Naive thymus-derived CD8-positive, alpha-beta T cell (primary cell): Measurements from ENCODE around the gene ANKLE2. TPM values are rescaled to one million over a fixed set of nuclear protein-coding genes. Genes with fewer than 3 reads are reported as not detected.
"Not testable (repeated sequence)": the region's sequence is repeated elsewhere in the genome, so short reads cannot be mapped to it uniquely, and the experiment has no call there.

ENCODE experiments used
- ATAC-seq, 2 donors: fragments of 150-1000 bp; cut with Tn5 transposase in 1 of 2; sonication (Bioruptor Pico), chemical (Tn5 transposase) in 1 of 2; 1 replicate in 1 of 2; 2 replicates in 1 of 2; pipeline ENCODE4 v1.10.0; 2021; ENCODE audit warnings: mild to moderate bottlenecking in 2 of 2, moderate library complexity in 2 of 2
- POLR2A ChIA-PET: fragments of 350-600 bp; sonication (Branson Sonifier 250); formaldehyde crosslinking; loops from one replicate; lab custom pipeline; 2021; ENCODE audit warnings: antibody characterized with exemption; lab: Charles Lee
- DNase-seq, 10 donors: peaks; one replicate each; pipeline versions ENCODE4 v3.0.0 to v3.0.0-alpha.2; 2020 to 2022
- H3K27ac Mint-ChIP-seq, 10 donors: one replicate each; pipeline ENCODE4 v1.8.0; 2020 to 2022; ENCODE audit warnings: mild to moderate bottlenecking in 10 of 10, mixed read lengths in 10 of 10, moderate library complexity in 4 of 10, inconsistent platforms in 1 of 10
- H3K27me3 Mint-ChIP-seq, 5 donors: one replicate each; pipeline ENCODE4 v1.8.0; 2021 to 2022; ENCODE audit warnings: mixed read lengths in 5 of 5
- H3K36me3 Mint-ChIP-seq, 3 donors: one replicate each; pipeline ENCODE4 v1.8.0; 2020 to 2022; ENCODE audit warnings: mixed read lengths in 3 of 3, mild to moderate bottlenecking in 2 of 3, inconsistent platforms in 1 of 3
- H3K4me1 Mint-ChIP-seq, 4 donors: one replicate each; pipeline ENCODE4 v1.8.0; 2021 to 2022; ENCODE audit warnings: mixed read lengths in 4 of 4
- H3K4me3 Mint-ChIP-seq, 10 donors: one replicate each; pipeline ENCODE4 v1.8.0; 2020 to 2022; ENCODE audit warnings: mild to moderate bottlenecking in 10 of 10, mixed read lengths in 10 of 10, moderate library complexity in 6 of 10, inconsistent platforms in 1 of 10
- H3K9me3 Mint-ChIP-seq, 9 donors: one replicate each; pipeline ENCODE4 v1.8.0; 2020 to 2022; ENCODE audit warnings: mixed read lengths in 9 of 9, mild to moderate bottlenecking in 3 of 9, inconsistent platforms in 1 of 9, moderate library complexity in 1 of 9
- polyA plus RNA-seq, 3 donors: library from polyadenylated mRNA; unstranded; fragments of 300-500 nt; fragmentation: Illumina TruSeq; gene quantifications; one replicate each; pipeline ENCODE4 v1.2.3, GENCODE V29; 2021
- total RNA-seq, 8 experiments: library from RNA in 2 of 8; stranded (reverse) in 2 of 8; gene quantifications; one replicate each; pipeline ENCODE4 v1.2.3 and lab custom pipeline; 2021 to 2026

ANKLE2 gene
- total and polyA plus RNA-seq, 5 experiments from 2014 or later, result 17.8 to 107 (median 32.1) TPM

- not testable (repeated sequence) for DNase-seq, H3K9me3 Mint-ChIP-seq, H3K27me3 Mint-ChIP-seq, ATAC-seq
- Mint-ChIP-seq H3K4me3 (peak overlapping the region in 1 of 10 donors; percentile 36), H3K4me1 (peaks cover 16 to 45% (median 36%) of the 10 kb centered on the region in 4 donors), H3K27ac (peak overlapping the region in 4 of 10 donors; percentile 27 to 81 (median 67)), H3K36me3 (peaks cover 0 to 68% (median 23%) of the 10 kb centered on the region in 3 donors)
- POLR2A ChIA-PET, result interaction anchor here (1.1 kb wide), 1 partner anchor 42 kb away, joined by 3 read pairs; no protein-coding TSS in a partner anchor
These were observed 14.6 kb upstream of the ANKLE2 start for GRCh38 chr12:132776230-132776625.

- Mint-ChIP-seq H3K9me3 (no peaks in the 10 kb centered on the region), H3K36me3 (peaks cover 0 to 63% (median 21%) of the 10 kb centered on the region in 3 donors), H3K4me1 (peaks cover 18 to 49% (median 40%) of the 10 kb centered on the region in 4 donors), H3K27ac (peak overlapping the region in 4 of 10 donors; percentile 18 to 94 (median 66)), H3K27me3 (no peaks in the 10 kb centered on the region), H3K4me3 (peak overlapping the region in 1 of 10 donors; percentile 26)
- ATAC-seq (no peak), DNase-seq (no peak)
- POLR2A ChIA-PET, result interaction anchor here (1.1 to 3.1 kb wide), 2 partner anchors 14 to 43 kb away, joined by 3 to 16 read pairs; partner anchors contain the start of gene ANKLE2
These were observed 14.0 kb upstream of the ANKLE2 start for GRCh38 chr12:132775502-132776229.

- H3K4me1 Mint-ChIP-seq, result peaks cover 18 to 58% (median 47%) of the 10 kb centered on the region in 4 donors
- no peaks in the 10 kb centered on the region for H3K9me3 Mint-ChIP-seq
- DNase-seq, result no peak
- H3K36me3 Mint-ChIP-seq, result peaks cover 0 to 55% (median 14%) of the 10 kb centered on the region in 3 donors
- POLR2A ChIA-PET, result interaction anchor here (2.7 to 3.1 kb wide), 2 partner anchors 13 to 54 kb away, joined by 12 to 16 read pairs; partner anchors contain the start of genes ANKLE2 and GOLGA3
- ATAC-seq, result no peak
- H3K27ac Mint-ChIP-seq, result peak overlapping the region in 9 of 10 donors; percentile 35 to 94 (median 84)
- H3K27me3 Mint-ChIP-seq, result no peaks in the 10 kb centered on the region
- H3K4me3 Mint-ChIP-seq, result peak overlapping the region in 8 of 10 donors; percentile 22 to 76 (median 54)
These were observed 13.1 kb upstream of the ANKLE2 start for GRCh38 chr12:132774646-132775275.

GRCh38 chr12:132774159-132774558, 12.5 kb upstream of the ANKLE2 start:
- DNase-seq (no peak), ATAC-seq (no peak)
- no peaks in the 10 kb centered on the region for H3K9me3 Mint-ChIP-seq
- no peaks in the 10 kb centered on the region for H3K27me3 Mint-ChIP-seq
- peaks cover 20 to 64% (median 51%) of the 10 kb centered on the region in 4 donors for H3K4me1 Mint-ChIP-seq
- POLR2A ChIA-PET, result interaction anchor here (0.8 to 3.1 kb wide), 4 partner anchors 12 to 73 kb away, joined by 3 to 16 read pairs (median 8); partner anchors contain the start of genes ANKLE2 and GOLGA3
- peak overlapping the region; percentile 66 to 92 (median 80) for H3K27ac Mint-ChIP-seq
- H3K36me3 Mint-ChIP-seq, result peaks cover 0 to 49% (median 14%) of the 10 kb centered on the region in 3 donors
- peak overlapping the region in 7 of 10 donors; percentile 16 to 66 (median 56) for H3K4me3 Mint-ChIP-seq

- H3K4me1 Mint-ChIP-seq, result peaks cover 24 to 72% (median 58%) of the 10 kb centered on the region in 4 donors
- POLR2A ChIA-PET, result interaction anchor here (0.8 to 3.1 kb wide), 6 partner anchors 11 to 131 kb away, joined by 3 to 16 read pairs (median 6); partner anchors contain the start of genes ANKLE2 and GOLGA3
- no peaks in the 10 kb centered on the region for H3K27me3 Mint-ChIP-seq
- peak overlapping the region in 7 of 10 donors; percentile 23 to 66 (median 56) for H3K4me3 Mint-ChIP-seq
- ATAC-seq, result peak; percentile 53 to 75
- H3K9me3 Mint-ChIP-seq, result no peaks in the 10 kb centered on the region
- peaks cover 0 to 46% (median 14%) of the 10 kb centered on the region in 3 donors for H3K36me3 Mint-ChIP-seq
- peak overlapping the region in 9 of 10 donors; percentile 66 to 92 (median 84) for H3K27ac Mint-ChIP-seq
- peak in 7 of 10 donors; percentile 13 to 57 (median 37) for DNase-seq
These were observed 11.7 kb upstream of the ANKLE2 start for GRCh38 chr12:132773077-132773955.

GRCh38 chr12:132772606-132773005, 11.0 kb upstream of the ANKLE2 start:
- Mint-ChIP-seq H3K4me1 (peaks cover 30 to 79% (median 65%) of the 10 kb centered on the region in 4 donors), H3K27ac (peak overlapping the region in 7 of 10 donors; percentile 39 to 75 (median 65)), H3K27me3 (no peaks in the 10 kb centered on the region), H3K9me3 (no peaks in the 10 kb centered on the region), H3K4me3 (peak overlapping the region in 5 of 10 donors; percentile 12 to 56 (median 39)), H3K36me3 (peaks cover 0 to 40% (median 14%) of the 10 kb centered on the region in 3 donors)
- no peak for DNase-seq
- no peak for ATAC-seq
- POLR2A ChIA-PET, result interaction anchor here (0.8 to 3.1 kb wide), 4 partner anchors 11 to 132 kb away, joined by 3 to 16 read pairs (median 10); partner anchors contain the start of genes ANKLE2 and GOLGA3

GRCh38 chr12:132771126-132771838, 9.7 kb upstream of the ANKLE2 start:
- Mint-ChIP-seq H3K36me3 (peaks cover 0 to 28% (median 11%) of the 10 kb centered on the region in 3 donors), H3K27ac (peak overlapping the region; percentile 61 to 94 (median 86)), H3K4me1 (peaks cover 31 to 82% (median 71%) of the 10 kb centered on the region in 4 donors), H3K4me3 (peak overlapping the region; percentile 29 to 81 (median 68)), H3K27me3 (no peaks in the 10 kb centered on the region), H3K9me3 (no peaks in the 10 kb centered on the region)
- POLR2A ChIA-PET, result interaction anchor here (0.6 to 1.0 kb wide), 3 partner anchors 9 to 142 kb away, joined by 3 to 5 read pairs (median 3); no protein-coding TSS in a partner anchor
- DNase-seq (peak; percentile 37 to 79 (median 62)), ATAC-seq (peak; percentile 84 to 86)

GRCh38 chr12:132766380-132767085, 4.9 kb upstream of the ANKLE2 start:
- ATAC-seq (no peak), DNase-seq (no peak)
- Mint-ChIP-seq H3K9me3 (no peaks in the 10 kb centered on the region), H3K4me3 (peak overlapping the region in 1 of 10 donors; percentile 19), H3K27ac (peak overlapping the region in 3 of 10 donors; percentile 8 to 72 (median 15)), H3K4me1 (peaks cover 27 to 60% (median 52%) of the 10 kb centered on the region in 4 donors), H3K27me3 (no peaks in the 10 kb centered on the region), H3K36me3 (no peaks in the 10 kb centered on the region)
- POLR2A ChIA-PET, result interaction anchor here (0.6 kb wide), 2 partner anchors 247 to 272 kb away, joined by 3 read pairs; no protein-coding TSS in a partner anchor

- peaks cover 28 to 58% (median 53%) of the 10 kb centered on the region in 4 donors for H3K4me1 Mint-ChIP-seq
- H3K36me3 Mint-ChIP-seq, result peaks cover 0 to under 1% (median 0%) of the 10 kb centered on the region in 3 donors
- no peak for DNase-seq
- H3K9me3 Mint-ChIP-seq, result no peaks in the 10 kb centered on the region
- H3K4me3 Mint-ChIP-seq, result peak overlapping the region in 3 of 10 donors; percentile 29 to 76 (median 39)
- ATAC-seq, result no peak
- POLR2A ChIA-PET, result interaction anchor here (1.0 kb wide), 1 partner anchor 85 kb away, joined by 4 read pairs; no protein-coding TSS in a partner anchor
- no peaks in the 10 kb centered on the region for H3K27me3 Mint-ChIP-seq
- peak overlapping the region in 2 of 10 donors; percentile 15 to 75 for H3K27ac Mint-ChIP-seq
These were observed 3.7 kb upstream of the ANKLE2 start for GRCh38 chr12:132765361-132765760.

- peaks cover 29 to 53% (median 48%) of the 10 kb centered on the region in 4 donors for H3K4me1 Mint-ChIP-seq
- POLR2A ChIA-PET, result interaction anchor here (0.8 kb wide), 1 partner anchor 79 kb away, joined by 3 read pairs; no protein-coding TSS in a partner anchor
- H3K27ac Mint-ChIP-seq, result peak overlapping the region in 1 of 10 donors; percentile 47
- H3K36me3 Mint-ChIP-seq, result peaks cover 0 to 5% (median 0%) of the 10 kb centered on the region in 3 donors
- no peaks in the 10 kb centered on the region for H3K27me3 Mint-ChIP-seq
- no peak overlapping the region for H3K4me3 Mint-ChIP-seq
- ATAC-seq (no peak), DNase-seq (no peak)
- no peaks in the 10 kb centered on the region for H3K9me3 Mint-ChIP-seq
These were observed 2.6 kb upstream of the ANKLE2 start for GRCh38 chr12:132764231-132764630.
